ENCODE results near the gene TMPO.

The TMPO gene

GRCh38 chr12:98530068-98530467 is 14.7 kb downstream of the TMPO start:
- no peak overlapping the region for H3K27ac ChIP-seq (ENCODE audit: insufficient read depth in 1 of 2, low read depth in 1 of 2, low read length in 2 of 2, poor library complexity in 1 of 2, severe bottlenecking in 2 of 2)
- 100% methylated on average over 1 of the region's 1 CpG for WGBS (ENCODE audit: insufficient coverage)
- ChIA-PET POLR2A (no interaction called here), CTCF (interaction anchor here (1.0 to 8.2 kb wide), 4 partner anchors 15 to 112 kb away, joined by 3 to 78 read pairs (median 4); partner anchors contain the start of gene TMPO)
- H3K27me3 ChIP-seq (replicated peaks in 2 of 5; ENCODE audit: control insufficient read depth in 4 of 5, insufficient read depth in 5 of 5, low read length in 4 of 5): no peaks in the 10 kb centered on the region
- peaks cover 20 to 69% (median 45%) of the 10 kb centered on the region in 4 experiments for H3K36me3 ChIP-seq (ENCODE audit: control insufficient read depth in 4 of 4, insufficient read depth in 4 of 4, low read length in 3 of 4)
- no peak overlapping the region for H3K4me3 ChIP-seq (ENCODE audit: control insufficient read depth in 1 of 7, extremely low read depth in 1 of 7, insufficient read depth in 4 of 7, low read depth in 2 of 7, low read length in 6 of 7)
- DNase-seq: no peak
- H3K9me3 ChIP-seq (ENCODE audit: control extremely low read depth in 1 of 5, control insufficient read depth in 4 of 5, insufficient read depth in 2 of 5, low read depth in 1 of 5, low read length in 4 of 5): no peaks in the 10 kb centered on the region
- peaks cover 0 to 4% (median under 1%) of the 10 kb centered on the region in 4 experiments for H3K4me1 ChIP-seq (ENCODE audit: control extremely low read depth in 1 of 4, control insufficient read depth in 4 of 4, insufficient read depth in 4 of 4, low read length in 3 of 4)

GRCh38 chr12:98532687-98533304 is 17.4 kb downstream of the TMPO start:
- H3K4me3 ChIP-seq (ENCODE audit: control insufficient read depth in 1 of 7, extremely low read depth in 1 of 7, insufficient read depth in 4 of 7, low read depth in 2 of 7, low read length in 6 of 7): no peak overlapping the region

GRCh38 chr12:98533723-98534251 is 18.4 kb downstream of the TMPO start:
- Histone ChIP-seq H3K4me1 (ENCODE audit: control extremely low read depth in 1 of 4, control insufficient read depth in 4 of 4, insufficient read depth in 4 of 4, low read length in 3 of 4) (peaks cover 0 to 4% (median under 1%) of the 10 kb centered on the region in 4 experiments), H3K36me3 (ENCODE audit: control insufficient read depth in 4 of 4, insufficient read depth in 4 of 4, low read length in 3 of 4) (peaks cover 22 to 79% (median 48%) of the 10 kb centered on the region in 4 experiments), H3K27ac (ENCODE audit: insufficient read depth in 1 of 2, low read depth in 1 of 2, low read length in 2 of 2, poor library complexity in 1 of 2, severe bottlenecking in 2 of 2) (no peak overlapping the region), H3K4me3 (ENCODE audit: control insufficient read depth in 1 of 7, extremely low read depth in 1 of 7, insufficient read depth in 4 of 7, low read depth in 2 of 7, low read length in 6 of 7) (no peak overlapping the region), H3K9me3 (ENCODE audit: control extremely low read depth in 1 of 5, control insufficient read depth in 4 of 5, insufficient read depth in 2 of 5, low read depth in 1 of 5, low read length in 4 of 5) (no peaks in the 10 kb centered on the region), H3K27me3 (replicated peaks in 2 of 5; ENCODE audit: control insufficient read depth in 4 of 5, insufficient read depth in 5 of 5, low read length in 4 of 5) (no peaks in the 10 kb centered on the region)
- WGBS (ENCODE audit: insufficient coverage): 100% methylated on average over 2 of the region's 4 CpGs
- ChIA-PET CTCF (interaction anchor here (0.9 to 8.2 kb wide), 11 partner anchors 11 to 122 kb away, joined by 3 to 78 read pairs (median 8); partner anchors contain the start of gene TMPO), POLR2A (no interaction called here)
- DNase-seq: no peak

More at GRCh38 chr12:98532687-98533304, 17.4 kb downstream of the TMPO start:
- peak; percentile 79 to 86 (median 84) for DNase-seq
- Histone ChIP-seq H3K9me3 (ENCODE audit: control extremely low read depth in 1 of 5, control insufficient read depth in 4 of 5, insufficient read depth in 2 of 5, low read depth in 1 of 5, low read length in 4 of 5) (no peaks in the 10 kb centered on the region), H3K27me3 (replicated peaks in 2 of 5; ENCODE audit: control insufficient read depth in 4 of 5, insufficient read depth in 5 of 5, low read length in 4 of 5) (no peaks in the 10 kb centered on the region), H3K4me1 (ENCODE audit: control extremely low read depth in 1 of 4, control insufficient read depth in 4 of 4, insufficient read depth in 4 of 4, low read length in 3 of 4) (peaks cover 0 to 4% (median under 1%) of the 10 kb centered on the region in 4 experiments), H3K27ac (ENCODE audit: insufficient read depth in 1 of 2, low read depth in 1 of 2, low read length in 2 of 2, poor library complexity in 1 of 2, severe bottlenecking in 2 of 2) (peak overlapping the region in 1 of 2 experiments; percentile 11), H3K36me3 (ENCODE audit: control insufficient read depth in 4 of 4, insufficient read depth in 4 of 4, low read length in 3 of 4) (peaks cover 22 to 80% (median 47%) of the 10 kb centered on the region in 4 experiments)
- POLR2A ChIA-PET: no interaction called here
- 100% methylated on average over 2 of the region's 4 CpGs for WGBS (ENCODE audit: insufficient coverage)
- CTCF ChIA-PET: interaction anchor here (0.7 to 8.2 kb wide), 15 partner anchors 10 to 115 kb away, joined by 3 to 78 read pairs (median 5); partner anchors contain the start of gene TMPO

GRCh38 chr12:98538031-98538430 is 22.6 kb downstream of the TMPO start:
- Histone ChIP-seq H3K9me3 (ENCODE audit: control extremely low read depth in 1 of 5, control insufficient read depth in 4 of 5, insufficient read depth in 2 of 5, low read depth in 1 of 5, low read length in 4 of 5) (no peaks in the 10 kb centered on the region), H3K4me1 (ENCODE audit: control extremely low read depth in 1 of 4, control insufficient read depth in 4 of 4, insufficient read depth in 4 of 4, low read length in 3 of 4) (no peaks in the 10 kb centered on the region), H3K27me3 (replicated peaks in 2 of 5; ENCODE audit: control insufficient read depth in 4 of 5, insufficient read depth in 5 of 5, low read length in 4 of 5) (no peaks in the 10 kb centered on the region), H3K27ac (ENCODE audit: insufficient read depth in 1 of 2, low read depth in 1 of 2, low read length in 2 of 2, poor library complexity in 1 of 2, severe bottlenecking in 2 of 2) (no peak overlapping the region), H3K4me3 (ENCODE audit: control insufficient read depth in 1 of 7, extremely low read depth in 1 of 7, insufficient read depth in 4 of 7, low read depth in 2 of 7, low read length in 6 of 7) (no peak overlapping the region), H3K36me3 (ENCODE audit: control insufficient read depth in 4 of 4, insufficient read depth in 4 of 4, low read length in 3 of 4) (peaks cover 13 to 71% (median 41%) of the 10 kb centered on the region in 4 experiments)
- no peak for DNase-seq
- ChIA-PET CTCF (interaction anchor here (0.7 kb wide), 2 partner anchors 120 to 122 kb away, joined by 3 to 4 read pairs; no protein-coding TSS in a partner anchor), POLR2A (interaction anchor here (1.1 kb wide), 1 partner anchor 120 kb away, joined by 3 read pairs; no protein-coding TSS in a partner anchor)
- no CpG with 5 or more reads among the region's 4 CpGs for WGBS (ENCODE audit: insufficient coverage)

- no peak overlapping the region for H3K27ac ChIP-seq (ENCODE audit: insufficient read depth in 1 of 2, low read depth in 1 of 2, low read length in 2 of 2, poor library complexity in 1 of 2, severe bottlenecking in 2 of 2)
- DNase-seq: no peak
- H3K4me3 ChIP-seq (ENCODE audit: control insufficient read depth in 1 of 7, extremely low read depth in 1 of 7, insufficient read depth in 4 of 7, low read depth in 2 of 7, low read length in 6 of 7): no peak overlapping the region
- POLR2A ChIA-PET: no interaction called here
- CTCF ChIA-PET: interaction anchor here (0.7 to 8.1 kb wide), 4 partner anchors 11 to 28 kb away, joined by 3 to 43 read pairs (median 4); no protein-coding TSS in a partner anchor
- H3K27me3 ChIP-seq (replicated peaks in 2 of 5; ENCODE audit: control insufficient read depth in 4 of 5, insufficient read depth in 5 of 5, low read length in 4 of 5): no peaks in the 10 kb centered on the region
- H3K36me3 ChIP-seq (ENCODE audit: control insufficient read depth in 4 of 4, insufficient read depth in 4 of 4, low read length in 3 of 4): peaks cover 5 to 55% (median 33%) of the 10 kb centered on the region in 4 experiments
- H3K4me1 ChIP-seq (ENCODE audit: control extremely low read depth in 1 of 4, control insufficient read depth in 4 of 4, insufficient read depth in 4 of 4, low read length in 3 of 4): no peaks in the 10 kb centered on the region
- H3K9me3 ChIP-seq (ENCODE audit: control extremely low read depth in 1 of 5, control insufficient read depth in 4 of 5, insufficient read depth in 2 of 5, low read depth in 1 of 5, low read length in 4 of 5): no peaks in the 10 kb centered on the region
These were observed 28.3 kb downstream of the TMPO start for GRCh38 chr12:98543701-98544100.

GRCh38 chr12:98544751-98545150 is 29.4 kb downstream of the TMPO start:
- no peak for DNase-seq
- no CpG with 5 or more reads among the region's 1 CpG for WGBS (ENCODE audit: insufficient coverage)

More at GRCh38 chr12:98544751-98545150, 29.4 kb downstream of the TMPO start:
- H3K9me3 ChIP-seq (ENCODE audit: control extremely low read depth in 1 of 5, control insufficient read depth in 4 of 5, insufficient read depth in 2 of 5, low read depth in 1 of 5, low read length in 4 of 5): no peaks in the 10 kb centered on the region
- no peaks in the 10 kb centered on the region for H3K27me3 ChIP-seq (replicated peaks in 2 of 5; ENCODE audit: control insufficient read depth in 4 of 5, insufficient read depth in 5 of 5, low read length in 4 of 5)
- ChIA-PET POLR2A (no interaction called here), CTCF (interaction anchor here (0.9 to 8.1 kb wide), 4 partner anchors 12 to 120 kb away, joined by 3 to 43 read pairs (median 4); no protein-coding TSS in a partner anchor)
- no peak overlapping the region for H3K27ac ChIP-seq (ENCODE audit: insufficient read depth in 1 of 2, low read depth in 1 of 2, low read length in 2 of 2, poor library complexity in 1 of 2, severe bottlenecking in 2 of 2)
- H3K4me1 ChIP-seq (ENCODE audit: control extremely low read depth in 1 of 4, control insufficient read depth in 4 of 4, insufficient read depth in 4 of 4, low read length in 3 of 4): no peaks in the 10 kb centered on the region
- peaks cover 5 to 60% (median 35%) of the 10 kb centered on the region in 4 experiments for H3K36me3 ChIP-seq (ENCODE audit: control insufficient read depth in 4 of 4, insufficient read depth in 4 of 4, low read length in 3 of 4)
- H3K4me3 ChIP-seq (ENCODE audit: control insufficient read depth in 1 of 7, extremely low read depth in 1 of 7, insufficient read depth in 4 of 7, low read depth in 2 of 7, low read length in 6 of 7): no peak overlapping the region
